ENCODE measurements around the gene DVL3.

DNA sequence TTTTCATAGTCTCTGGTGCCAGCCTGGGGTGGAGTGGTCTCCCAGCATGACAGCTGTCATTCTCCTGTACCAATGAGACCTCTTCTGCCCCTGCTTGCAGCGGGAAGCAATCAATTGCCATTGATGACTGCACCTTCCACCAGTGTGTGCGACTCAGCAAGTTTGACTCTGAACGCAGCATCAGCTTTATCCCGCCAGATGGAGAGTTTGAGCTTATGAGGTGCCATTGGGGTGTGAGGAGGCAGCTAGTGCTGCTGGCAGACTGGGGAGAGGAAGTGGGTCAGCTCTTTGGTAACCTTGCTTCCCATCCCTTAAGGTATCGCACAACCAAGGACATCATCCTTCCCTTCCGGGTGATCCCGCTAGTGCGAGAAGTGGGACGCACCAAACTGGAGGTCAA lies 26.4 kb downstream of the DVL3 start:
- no peak for TF ChIP-seq CTCF (IDR thresholded peaks at IDR 0.05 in 4 of 5, conservative IDR thresholded peaks at IDR 0.05 in 1 of 5)
- TF ChIP-seq POLR2A (IDR thresholded peaks at IDR 0.05) = no peak

Data from gastrocnemius medialis (tissue), 4 donors.